AG09319 (cell line): ENCODE measurements around the gene GLT1D1.

ENCODE experiments used
- DNase-seq: peaks from one replicate; pipeline ENCODE4 v3.0.0-alpha.2; 2010; ENCODE audit warnings: low read depth; ENCODE audit errors: extremely low read depth
- CTCF ChIP-seq: IDR thresholded peaks from 2 replicates; pipeline ENCODE4 v1.5.1; 2011; ENCODE audit warnings: low read depth, mild to moderate bottlenecking, inconsistent platforms, low read length, moderate library complexity

Gene GLT1D1

GRCh38 chr12:128929057-128929456 lies 75.8 kb downstream of the GLT1D1 start:
- no peak for TF ChIP-seq CTCF
- no peak for DNase-seq

GRCh38 chr12:128930606-128931005 lies 77.3 kb downstream of the GLT1D1 start:
- TF ChIP-seq CTCF = no peak
- DNase-seq = no peak

- no peak for TF ChIP-seq CTCF
- DNase-seq = no peak
Observed at GRCh38 chr12:128932521-128932920, 79.2 kb downstream of the GLT1D1 start.

- TF ChIP-seq CTCF = no peak
- DNase-seq = no peak
Observed at GRCh38 chr12:128933039-128933438, 79.8 kb downstream of the GLT1D1 start.

GRCh38 chr12:128933926-128934325 lies 80.6 kb downstream of the GLT1D1 start:
- no peak for DNase-seq
- TF ChIP-seq CTCF = no peak

GRCh38 chr12:128938886-128939285 lies 85.6 kb downstream of the GLT1D1 start:
- no peak for TF ChIP-seq CTCF
- no peak for DNase-seq

GRCh38 chr12:128940090-128940888 lies 87.0 kb downstream of the GLT1D1 start:
- no peak for DNase-seq
- TF ChIP-seq CTCF = no peak
